NT2/D1 (cell line): Measurements from ENCODE around the gene KRT73.

Experiments used
- DNase-seq: peaks from one replicate; pipeline ENCODE4 v3.0.0-alpha.2; 2011; ENCODE audit warnings: low read depth, low spot score
- H3K27me3 ChIP-seq: 2 replicates; pipeline ENCODE4 v1.6.0; 2011; ENCODE audit warnings: mild to moderate bottlenecking; ENCODE audit not compliant: insufficient read length, insufficient read depth
- H3K36me3 ChIP-seq: 2 replicates; pipeline ENCODE4 v1.6.1; 2011; ENCODE audit warnings: mild to moderate bottlenecking, low read length, mixed read lengths; ENCODE audit not compliant: insufficient read depth, insufficient read length
- H3K4me1 ChIP-seq: 2 replicates; pipeline ENCODE4 v1.5.1; 2011; ENCODE audit not compliant: insufficient read depth, insufficient read length
- H3K4me3 ChIP-seq: 2 replicates; pipeline ENCODE4 v1.5.1; 2011; ENCODE audit warnings: low read depth; ENCODE audit not compliant: insufficient read length
- H3K9ac ChIP-seq: 2 replicates; pipeline ENCODE4 v1.6.0; 2011; ENCODE audit warnings: low read depth; ENCODE audit not compliant: insufficient read length
- H3K9me3 ChIP-seq: 2 replicates; pipeline ENCODE4 v1.5.1; 2011; ENCODE audit warnings: mild to moderate bottlenecking, low read length; ENCODE audit not compliant: insufficient read depth
- SUZ12 ChIP-seq: IDR thresholded peaks from 2 replicates; pipeline ENCODE4 v1.6.1; 2011; ENCODE audit not compliant: insufficient read length, insufficient read depth; ENCODE audit errors: extremely low read depth
- YY1 ChIP-seq: IDR thresholded peaks from 2 replicates; pipeline ENCODE4 v1.6.1; 2011; ENCODE audit not compliant: insufficient read length, insufficient read depth
- ZNF274 ChIP-seq: IDR thresholded peaks from 2 replicates; pipeline ENCODE4 v1.6.1; 2011; ENCODE audit warnings: mild to moderate bottlenecking, low read depth, low read length

The KRT73 gene

GRCh38 chr12:52661668-52662067 is 43.3 kb upstream of the KRT73 start:
- TF ChIP-seq ZNF274 (no peak), SUZ12 (no peak)
- H3K27me3 ChIP-seq: no peaks in the 10 kb centered on the region
- no peak for DNase-seq
- H3K4me3 ChIP-seq: no peak overlapping the region
- no peaks in the 10 kb centered on the region for H3K36me3 ChIP-seq
- no peak overlapping the region for H3K9ac ChIP-seq
- H3K4me1 ChIP-seq: no peaks in the 10 kb centered on the region
- no peaks in the 10 kb centered on the region for H3K9me3 ChIP-seq

- Histone ChIP-seq H3K4me1 (peaks cover under 1% of the 10 kb centered on the region), H3K9ac (no peak overlapping the region), H3K9me3 (no peaks in the 10 kb centered on the region), H3K27me3 (no peaks in the 10 kb centered on the region), H3K4me3 (no peak overlapping the region), H3K36me3 (no peaks in the 10 kb centered on the region)
- TF ChIP-seq SUZ12: no peak
- no peak for TF ChIP-seq ZNF274
- no peak for TF ChIP-seq YY1
- DNase-seq: no peak
Observed at GRCh38 chr12:52660934-52661499, 42.7 kb upstream of the KRT73 start.

- TF ChIP-seq SUZ12 (no peak), YY1 (no peak), ZNF274 (no peak)
- Histone ChIP-seq H3K4me3 (no peak overlapping the region), H3K9ac (no peak overlapping the region), H3K36me3 (no peaks in the 10 kb centered on the region), H3K4me1 (peaks cover 4% of the 10 kb centered on the region), H3K27me3 (no peaks in the 10 kb centered on the region), H3K9me3 (no peaks in the 10 kb centered on the region)
- DNase-seq: no peak
Observed at GRCh38 chr12:52659951-52660350, 41.6 kb upstream of the KRT73 start.

- Histone ChIP-seq H3K27me3 (no peaks in the 10 kb centered on the region), H3K4me1 (peaks cover 4% of the 10 kb centered on the region), H3K9me3 (no peaks in the 10 kb centered on the region), H3K9ac (no peak overlapping the region), H3K4me3 (no peak overlapping the region), H3K36me3 (no peaks in the 10 kb centered on the region)
- no peak for TF ChIP-seq SUZ12
- DNase-seq: no peak
Observed at GRCh38 chr12:52659395-52659794, 41.0 kb upstream of the KRT73 start.

- TF ChIP-seq ZNF274 (no peak), YY1 (no peak), SUZ12 (no peak)
- H3K9me3 ChIP-seq: no peaks in the 10 kb centered on the region
- H3K27me3 ChIP-seq: no peaks in the 10 kb centered on the region
- no peaks in the 10 kb centered on the region for H3K36me3 ChIP-seq
- no peak for DNase-seq
- H3K4me3 ChIP-seq: no peak overlapping the region
- H3K9ac ChIP-seq: no peak overlapping the region
- H3K4me1 ChIP-seq: peaks cover 4% of the 10 kb centered on the region
Observed at GRCh38 chr12:52658196-52658595, 39.8 kb upstream of the KRT73 start.

- Histone ChIP-seq H3K4me1 (peaks cover 4% of the 10 kb centered on the region), H3K27me3 (no peaks in the 10 kb centered on the region), H3K36me3 (no peaks in the 10 kb centered on the region), H3K4me3 (no peak overlapping the region), H3K9ac (no peak overlapping the region), H3K9me3 (no peaks in the 10 kb centered on the region)
- TF ChIP-seq YY1: no peak
- no peak for TF ChIP-seq ZNF274
- no peak for TF ChIP-seq SUZ12
- no peak for DNase-seq
Observed at GRCh38 chr12:52657250-52657902, 39.0 kb upstream of the KRT73 start.

GRCh38 chr12:52656616-52657015 is 38.3 kb upstream of the KRT73 start:
- Histone ChIP-seq H3K36me3 (no peaks in the 10 kb centered on the region), H3K4me1 (peaks cover 4% of the 10 kb centered on the region), H3K9me3 (peaks cover 5% of the 10 kb centered on the region; the same call in 1 of the 2 replicates), H3K9ac (no peak overlapping the region), H3K4me3 (no peak overlapping the region), H3K27me3 (no peaks in the 10 kb centered on the region)
- DNase-seq: no peak
- TF ChIP-seq SUZ12 (no peak), YY1 (no peak), ZNF274 (no peak)
